HG03103 (cell line): ENCODE data around the gene FAIM2.

ENCODE experiments used
- ATAC-seq: cut with Tn5 transposase; IDR thresholded peaks from one replicate; pipeline ENCODE4 v1.9.1; 2021; ENCODE audit warnings: low read depth; ENCODE audit not compliant: unreplicated experiment

Gene FAIM2

GRCh38 chr12:49941556-49942511 is 38.1 kb upstream of the FAIM2 start:
- no peak for ATAC-seq

DNA sequence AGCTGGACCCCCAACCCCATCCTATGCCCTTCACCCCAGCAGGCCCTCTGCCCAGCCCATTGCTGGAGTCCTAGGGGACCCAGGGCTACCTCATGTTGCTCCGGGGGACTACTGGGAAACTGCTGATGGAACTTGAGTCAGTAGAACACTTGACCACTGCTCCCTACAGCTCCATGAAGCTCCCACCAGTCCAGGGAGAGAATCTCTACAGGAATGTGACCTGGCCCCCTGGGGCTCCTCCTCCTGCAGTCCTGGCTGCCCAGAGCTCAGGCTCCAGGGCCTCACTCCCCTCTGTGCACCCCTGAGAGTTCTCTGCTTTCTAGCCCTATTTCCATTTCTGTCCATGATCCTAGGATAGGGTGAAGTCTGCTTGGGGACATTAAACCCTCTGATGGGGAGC is 36.0 kb upstream of the FAIM2 start:
- no peak for ATAC-seq

DNA sequence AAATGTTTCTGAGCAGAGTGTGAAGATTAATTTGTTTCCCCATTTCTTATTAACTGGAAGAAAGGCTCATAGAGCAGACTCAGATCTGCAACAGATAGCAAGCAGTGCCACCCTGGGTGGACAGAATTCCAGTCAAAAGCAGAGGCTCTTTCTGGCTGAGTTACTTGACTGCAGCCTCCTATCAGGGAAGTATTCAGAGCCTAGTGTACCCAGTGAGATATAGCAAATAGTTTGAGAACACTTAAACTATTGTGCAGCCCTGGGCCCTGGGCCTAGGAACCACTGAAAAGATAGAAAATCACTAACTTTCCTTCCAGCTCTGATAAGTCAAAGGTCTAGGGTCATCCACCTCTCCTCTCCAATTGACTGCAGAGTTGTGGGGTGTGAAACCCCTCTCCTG is 35.6 kb upstream of the FAIM2 start:
- ATAC-seq, result no peak

DNA sequence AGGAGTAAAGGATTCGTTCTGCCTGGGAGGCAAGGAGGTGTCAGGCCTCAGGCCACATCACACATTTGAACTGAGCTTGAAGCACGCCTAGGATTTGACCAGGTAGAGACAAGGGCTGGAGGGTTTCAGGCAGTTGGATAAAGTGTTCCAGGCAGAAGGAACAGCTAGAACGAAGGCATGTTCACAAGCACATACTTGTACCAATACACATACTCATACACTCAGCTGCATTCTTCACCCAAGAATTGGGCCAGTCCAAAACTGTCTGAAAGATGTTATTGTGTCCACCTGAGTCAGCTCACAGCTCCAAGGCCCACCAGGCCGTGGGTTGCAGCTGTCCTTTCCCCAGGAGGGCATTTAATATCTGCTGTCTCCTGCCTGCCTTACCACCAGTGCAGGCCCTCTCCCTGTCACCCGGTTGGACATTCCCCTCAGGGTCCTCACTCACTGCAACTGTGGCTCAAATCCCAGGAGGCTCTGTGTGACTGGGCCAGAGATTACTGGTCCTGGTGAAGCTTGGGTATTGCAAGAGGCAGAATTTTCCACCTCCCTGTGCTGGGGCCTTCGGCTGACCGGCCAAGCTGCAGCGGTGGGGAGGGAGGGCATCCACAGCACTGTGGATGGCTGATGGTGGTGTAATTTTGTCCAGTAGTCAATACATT is 34.1 kb upstream of the FAIM2 start:
- no peak for ATAC-seq

DNA sequence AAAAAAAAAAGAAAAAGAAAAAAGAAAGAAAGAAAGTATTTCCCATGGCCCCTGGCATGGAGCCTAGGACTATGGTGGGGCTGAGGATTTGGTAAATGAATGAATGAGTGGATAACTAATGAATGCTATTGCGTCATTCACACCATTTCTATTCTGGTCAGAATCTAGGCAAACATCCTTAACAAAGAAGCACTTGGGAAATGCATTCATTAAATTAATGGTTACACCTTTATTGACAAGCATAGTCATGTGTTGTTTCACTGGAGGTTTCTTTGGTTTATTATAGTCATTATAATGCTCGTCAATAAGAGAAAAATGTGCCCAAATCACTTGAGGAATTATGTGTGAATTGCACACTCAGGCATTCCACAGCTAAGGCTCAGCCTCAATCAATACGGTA is 33.2 kb upstream of the FAIM2 start:
- no peak for ATAC-seq

GRCh38 chr12:49934505-49934904 is 30.8 kb upstream of the FAIM2 start:
- ATAC-seq, result no peak

DNA sequence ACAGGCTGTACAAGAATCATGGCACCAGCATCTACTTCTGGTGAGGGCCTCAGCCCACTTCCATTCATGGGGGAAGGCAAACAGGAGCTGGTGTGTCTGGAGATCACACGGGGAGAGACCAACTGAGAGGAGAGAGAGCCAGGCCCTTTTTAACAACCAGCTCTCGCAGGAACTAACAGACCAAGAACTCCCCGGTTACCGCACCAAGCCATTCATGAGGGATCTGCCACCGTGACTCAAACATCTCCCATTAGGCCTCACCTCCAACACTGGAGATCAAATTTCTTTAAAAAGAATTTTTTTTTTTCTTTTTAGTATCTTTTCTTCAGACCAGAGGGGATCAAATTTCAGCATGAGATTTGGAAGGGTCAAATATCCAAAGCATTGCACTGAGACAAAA is 30.1 kb upstream of the FAIM2 start:
- ATAC-seq, result no peak

DNA sequence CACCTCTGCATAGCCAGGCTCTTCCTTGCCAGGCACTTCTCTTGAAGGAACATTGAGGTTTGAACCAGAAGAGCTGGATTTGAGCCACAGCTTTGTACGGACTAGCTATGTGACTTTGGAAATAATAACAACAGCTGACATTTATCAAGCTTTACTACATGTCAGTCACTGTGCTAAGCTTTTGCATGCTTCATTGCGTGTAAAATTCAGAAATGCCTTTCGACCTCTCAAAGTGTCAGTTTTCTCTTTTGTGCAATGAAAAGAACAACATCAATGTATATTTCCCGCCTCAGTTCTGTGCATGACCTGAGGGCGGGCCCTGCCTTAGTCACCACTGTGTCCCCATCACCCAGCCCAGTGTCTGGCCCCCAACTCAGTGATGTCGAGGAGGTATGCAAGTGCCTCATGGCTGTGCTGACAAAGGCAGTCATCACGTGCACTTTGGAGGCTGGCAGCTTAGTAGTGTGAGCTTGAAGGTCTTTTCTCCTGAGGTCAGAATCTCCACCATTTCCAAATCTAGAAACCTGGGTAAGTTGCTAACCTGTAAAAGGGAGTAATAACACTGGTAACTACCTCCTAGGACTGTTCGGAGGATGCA is 28.9 kb upstream of the FAIM2 start:
- no peak for ATAC-seq

GRCh38 chr12:49932023-49932422 is 28.3 kb upstream of the FAIM2 start:
- ATAC-seq, result no peak

DNA sequence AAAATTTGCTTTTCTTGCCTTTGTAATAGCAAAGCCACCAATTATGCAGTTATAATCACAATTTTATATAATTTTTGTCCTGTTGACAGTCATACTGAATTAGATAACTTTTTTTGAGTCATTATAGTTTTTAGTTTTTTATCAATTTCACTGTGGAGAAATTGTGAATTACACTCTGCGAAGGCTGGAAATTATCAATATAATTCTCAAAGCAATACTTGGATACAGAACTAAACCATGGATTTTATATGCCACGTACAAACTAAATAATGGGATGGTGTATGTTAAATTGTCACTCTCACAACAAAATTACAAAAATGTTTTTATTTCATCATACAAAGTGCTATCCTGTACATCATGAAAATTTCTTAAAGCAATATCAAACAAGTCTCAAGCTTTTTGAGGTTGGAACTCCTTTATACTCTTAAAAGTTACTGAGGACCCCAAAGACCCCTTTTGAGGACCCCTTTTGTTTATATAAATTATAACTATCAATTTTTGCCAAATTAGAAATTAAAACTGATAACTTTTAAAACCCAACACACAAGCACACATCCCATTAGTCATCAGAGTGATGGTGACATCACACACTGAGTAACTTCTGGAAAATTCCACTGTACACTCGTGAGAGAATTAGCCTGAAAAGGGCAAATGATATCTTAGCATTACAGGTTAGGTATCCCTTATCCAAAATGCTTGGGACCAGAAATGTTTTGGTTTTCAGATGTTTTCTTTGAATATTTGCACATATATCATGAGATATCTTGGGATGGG is 27.0 kb upstream of the FAIM2 start:
- no peak for ATAC-seq

- ATAC-seq, result no peak
These were observed 25.9 kb upstream of the FAIM2 start for GRCh38 chr12:49929581-49929980.

- ATAC-seq, result no peak
These were observed 24.8 kb upstream of the FAIM2 start for GRCh38 chr12:49928471-49928870.

DNA sequence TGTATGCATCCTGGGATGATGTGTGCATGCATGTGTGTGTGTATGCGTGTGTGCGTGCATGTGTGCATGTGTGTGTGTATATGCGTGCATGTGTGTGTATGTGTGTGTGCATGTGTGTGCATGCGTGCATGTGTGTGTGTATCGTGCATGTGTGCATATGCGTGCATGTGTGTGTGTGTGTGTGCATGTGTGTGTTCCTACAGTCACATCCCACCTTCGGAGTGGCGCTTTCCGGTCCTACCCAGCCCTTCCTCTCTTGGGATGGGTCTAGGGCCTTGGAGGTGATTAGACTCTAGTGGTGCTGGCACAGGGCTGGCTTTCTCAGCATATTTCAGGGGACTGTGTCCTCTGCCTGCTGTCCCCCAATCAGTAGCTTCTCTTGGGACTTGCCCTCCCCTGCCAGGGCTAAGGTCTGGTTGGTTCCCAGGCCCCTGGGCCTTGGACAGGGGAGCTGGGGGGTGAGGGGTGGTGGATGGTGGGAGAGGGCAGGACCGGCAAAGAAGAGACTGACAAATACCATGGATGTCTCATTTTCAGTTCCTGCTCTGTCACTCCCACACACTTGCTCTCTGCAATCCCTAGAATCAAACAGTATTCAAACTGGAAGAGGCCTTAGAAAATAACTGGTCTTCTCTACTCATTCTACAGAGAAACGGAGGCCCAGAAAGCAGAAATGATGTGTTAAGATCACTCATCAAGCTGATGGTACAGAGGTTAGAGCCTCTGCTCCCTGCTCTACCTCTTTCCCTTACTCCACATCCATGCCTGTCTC is 21.9 kb upstream of the FAIM2 start:
- ATAC-seq, result no peak

DNA sequence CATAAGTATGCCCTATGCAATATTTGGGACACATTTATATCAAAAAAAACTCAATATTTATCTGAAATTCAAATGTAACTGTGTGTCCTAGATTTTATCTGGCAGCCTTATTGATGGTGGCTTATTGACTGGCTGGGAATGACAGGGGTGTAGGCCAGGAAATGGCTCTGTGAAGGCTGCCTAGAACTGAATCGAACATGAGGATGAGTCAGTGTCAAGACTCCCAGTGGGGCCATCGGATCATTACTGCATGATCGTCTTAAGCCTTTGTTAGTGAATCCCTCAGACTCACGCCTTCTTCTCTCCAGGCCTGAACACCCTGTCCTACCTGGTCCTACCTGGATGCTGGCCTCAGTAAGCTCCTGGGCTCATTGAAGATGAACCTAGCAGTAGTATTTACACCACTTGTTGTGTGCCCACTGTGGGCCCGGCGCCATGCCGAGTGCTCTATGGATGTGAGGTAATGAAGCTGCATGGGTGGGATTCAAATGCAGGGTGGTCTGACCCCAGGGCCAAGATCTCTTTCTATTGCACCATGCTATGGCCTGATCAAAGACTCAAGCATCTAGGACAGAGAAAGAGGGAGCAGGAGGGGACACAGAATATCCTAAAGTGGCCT is 21.0 kb upstream of the FAIM2 start:
- ATAC-seq, result no peak

DNA sequence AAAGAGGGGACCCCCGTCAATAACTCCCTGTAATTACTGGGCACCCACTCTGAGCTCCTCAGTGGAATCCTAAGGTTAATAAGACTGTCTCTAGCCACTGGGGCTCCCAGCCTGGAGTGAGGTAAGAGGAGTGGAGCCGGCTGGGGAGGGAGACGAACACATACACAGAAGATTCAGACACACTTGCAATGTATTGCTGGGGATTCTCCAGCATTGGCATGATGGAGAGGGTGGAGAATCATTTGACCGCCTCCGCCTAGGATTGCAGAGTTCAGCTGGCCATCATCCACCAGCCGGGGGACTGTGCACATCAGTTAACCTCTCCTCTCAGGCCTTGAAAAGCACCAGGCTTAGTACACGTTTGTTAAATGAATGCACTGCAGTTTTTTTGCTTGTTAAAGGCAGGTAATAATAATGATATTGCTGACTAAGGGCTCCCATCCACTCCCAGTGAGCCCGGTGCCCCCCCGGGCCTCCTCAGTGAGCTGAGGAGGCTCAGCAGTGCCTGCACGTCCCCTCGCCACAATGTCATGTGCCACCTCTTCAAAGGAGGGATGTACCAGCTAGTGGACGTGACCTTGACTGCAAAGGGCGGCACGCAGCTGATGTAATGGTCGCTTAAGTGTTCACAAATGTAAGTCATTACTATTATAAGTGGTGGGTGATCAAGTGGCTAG is 20.3 kb upstream of the FAIM2 start:
- ATAC-seq, result no peak

DNA sequence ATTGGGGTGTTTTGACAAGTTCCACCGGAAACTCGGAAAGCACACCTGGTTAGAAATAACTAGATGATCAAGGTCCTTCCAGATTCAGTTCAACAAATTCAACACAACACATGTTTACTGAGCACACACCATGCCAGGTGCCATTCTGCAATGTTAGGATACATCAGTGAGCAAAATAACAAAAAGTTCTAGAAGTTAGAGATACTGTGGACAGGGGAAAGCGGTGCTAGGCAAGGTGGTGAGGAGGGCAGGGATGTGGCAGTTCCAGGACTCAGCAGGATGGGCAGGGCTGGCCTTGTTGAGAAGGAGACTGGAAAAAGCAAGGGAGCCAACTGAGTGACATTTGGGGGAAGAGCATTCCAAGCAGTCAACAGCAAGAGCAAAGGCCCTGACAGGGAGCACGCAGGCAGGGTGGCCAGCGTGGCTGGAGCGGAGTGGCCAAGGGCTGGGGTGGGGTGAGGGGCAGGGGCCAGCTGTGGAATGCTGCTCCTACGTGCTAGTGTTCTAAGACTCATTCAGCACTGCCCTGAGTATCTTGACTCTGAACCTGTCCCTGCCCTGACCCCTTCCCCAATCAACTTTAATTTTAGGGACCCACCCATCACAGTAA is 19.4 kb upstream of the FAIM2 start:
- no peak for ATAC-seq

DNA sequence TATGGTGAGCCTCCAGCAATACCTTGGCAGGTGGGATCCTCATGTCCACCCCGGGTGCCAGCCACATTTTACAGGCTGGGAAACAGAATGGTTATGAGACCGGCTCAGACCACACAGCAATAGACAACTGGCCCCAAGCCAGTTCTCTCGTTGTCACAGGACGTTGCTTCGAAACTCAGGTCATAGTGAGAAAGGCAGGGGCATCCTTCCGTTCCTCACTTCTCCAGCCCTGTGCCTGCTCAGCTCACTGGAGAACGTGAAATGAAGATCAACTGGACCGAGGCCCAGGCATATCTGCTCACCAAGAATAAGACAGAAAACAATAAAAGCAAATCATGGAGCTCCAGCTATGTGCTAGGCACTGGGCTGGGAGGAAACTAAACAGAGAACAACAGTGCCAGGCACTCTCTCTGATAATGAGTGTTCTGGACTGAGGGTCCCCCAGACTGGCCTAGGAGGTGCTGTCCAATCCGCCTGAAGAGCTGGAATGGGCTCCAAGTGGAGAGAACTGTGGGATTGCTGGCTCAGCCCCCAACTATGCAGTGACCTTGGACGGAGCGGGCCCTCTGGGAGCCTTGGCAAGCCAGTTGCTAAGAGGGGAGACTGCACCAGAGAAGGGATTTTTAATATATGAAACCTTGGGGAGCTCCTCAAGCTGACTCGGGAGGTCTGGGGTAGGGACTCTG is 18.8 kb upstream of the FAIM2 start:
- no peak for ATAC-seq

GRCh38 chr12:49921936-49922335 is 18.2 kb upstream of the FAIM2 start:
- no peak for ATAC-seq
